HG03558 (cell line): Measurements from ENCODE around the gene UNC45A.
A peak's percentile ranks its signal among the peaks of the same experiment; 100 is the strongest.
"Not testable (repeated sequence)": the region's sequence is repeated elsewhere in the genome, so short reads cannot be mapped to it uniquely, and the experiment has no call there.

Experiments used
- ATAC-seq: cut with Tn5 transposase; IDR thresholded peaks from one replicate; pipeline ENCODE4 v1.9.1; 2021; ENCODE audit warnings: moderate number of reproducible peaks; ENCODE audit not compliant: unreplicated experiment; ENCODE audit errors: extremely low read depth

UNC45A gene

DNA sequence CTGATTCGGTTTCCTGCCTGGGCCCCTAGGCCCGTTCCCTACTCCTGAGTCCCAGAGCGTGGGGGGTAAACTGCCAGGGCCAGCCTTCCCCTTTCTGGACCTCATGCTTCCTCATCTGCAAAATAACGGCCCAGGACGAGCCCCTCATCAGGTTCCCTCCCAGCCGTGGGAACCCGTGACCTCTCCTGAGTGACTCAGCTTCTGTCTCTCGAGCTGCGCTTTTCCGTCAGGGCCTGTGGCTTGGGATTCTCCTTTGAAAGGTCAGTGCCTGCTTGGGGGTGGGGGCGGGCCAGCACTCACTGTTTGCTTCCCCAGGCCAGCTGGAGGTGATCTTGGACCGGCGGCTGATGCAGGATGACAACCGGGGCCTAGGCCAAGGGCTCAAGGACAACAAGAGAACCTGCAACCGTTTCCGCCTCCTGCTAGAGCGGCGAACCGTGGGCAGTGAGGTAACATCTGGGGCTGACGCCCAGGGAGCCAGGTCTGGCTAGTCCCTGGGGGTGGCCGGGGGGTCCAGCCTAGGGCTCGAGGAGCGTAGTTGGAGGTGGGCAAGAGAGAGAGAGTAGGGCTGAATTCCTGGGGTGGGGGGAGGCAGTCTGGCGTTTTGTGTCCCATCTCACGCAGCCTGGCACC is 19.2 kb upstream of the UNC45A start:
- no peak for ATAC-seq

DNA sequence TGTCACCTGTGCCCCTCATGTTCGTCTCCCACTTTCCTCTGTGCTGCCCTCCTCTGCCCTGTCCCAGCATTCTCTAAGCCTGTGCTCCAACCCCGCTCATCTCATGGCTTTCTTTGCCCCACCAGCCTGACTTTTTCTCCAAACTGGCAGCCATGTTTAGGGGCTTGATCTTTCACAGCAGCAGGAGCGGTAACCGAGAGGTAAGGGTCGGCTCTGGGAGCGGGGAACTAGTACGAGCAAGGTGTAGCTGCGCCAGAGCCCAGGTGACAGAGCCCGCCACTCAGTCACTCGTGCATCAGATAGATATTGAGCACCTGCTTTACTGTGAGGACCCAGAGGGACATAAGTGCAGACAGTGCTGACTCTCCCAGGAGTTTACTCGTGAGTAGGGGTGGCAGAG is 18.6 kb upstream of the UNC45A start:
- ATAC-seq, result no peak

DNA sequence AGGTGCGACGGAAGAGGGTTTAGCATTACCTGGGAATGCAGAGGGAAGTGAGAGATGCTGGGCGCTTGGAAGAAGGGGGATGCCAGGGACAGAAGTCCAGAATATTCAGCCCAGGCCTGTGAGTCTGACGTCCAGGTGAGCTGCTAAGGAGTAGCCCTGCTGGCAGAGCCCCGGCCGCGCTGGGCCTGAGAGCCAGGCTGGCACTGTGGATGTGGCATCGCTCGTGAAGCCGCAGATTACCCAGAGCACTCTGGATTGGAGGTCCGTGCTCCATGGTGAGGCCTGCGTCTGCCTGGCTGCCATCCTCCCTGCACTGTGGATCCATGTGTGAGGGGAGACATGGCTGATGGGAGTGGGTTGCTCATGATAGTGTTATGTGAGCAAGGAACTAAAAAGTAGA is 17.5 kb upstream of the UNC45A start:
- ATAC-seq, result no peak

DNA sequence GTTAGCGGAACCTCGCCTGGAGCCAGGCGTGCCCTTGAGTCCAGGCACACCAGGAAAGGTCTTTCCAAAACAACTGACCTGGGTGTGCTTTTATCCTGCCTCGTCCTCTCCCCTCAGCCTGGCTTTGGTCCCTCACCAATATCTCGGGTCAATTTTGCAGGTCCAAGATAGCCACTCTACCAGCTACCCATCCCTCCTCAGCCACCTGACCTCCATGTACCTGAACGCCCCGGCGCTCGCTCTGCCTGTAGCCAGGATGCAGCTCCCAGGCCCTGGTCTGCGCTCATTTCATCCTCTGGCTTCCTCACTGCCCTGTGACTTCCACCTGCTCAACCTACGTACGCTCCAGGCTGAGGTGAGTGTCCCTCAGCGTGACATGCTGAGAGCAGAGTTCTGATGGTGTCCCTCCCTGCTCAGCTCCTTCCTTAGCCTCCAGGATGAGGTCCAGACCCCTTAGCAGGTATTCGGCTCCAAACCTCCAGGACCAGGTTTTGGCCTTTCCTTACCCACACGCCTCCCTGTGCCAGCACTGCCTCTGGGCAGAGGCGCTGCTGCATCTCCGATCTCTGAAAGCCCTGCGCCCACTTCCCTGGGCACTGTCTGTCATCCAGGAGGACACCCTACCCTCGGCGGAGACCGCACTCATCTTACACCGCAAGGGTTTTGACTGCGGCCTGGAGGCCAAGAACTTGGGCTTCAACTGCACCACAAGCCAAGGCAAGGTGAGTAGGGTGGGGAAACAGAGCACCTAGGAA is 16.9 kb upstream of the UNC45A start:
- ATAC-seq, result no peak

DNA sequence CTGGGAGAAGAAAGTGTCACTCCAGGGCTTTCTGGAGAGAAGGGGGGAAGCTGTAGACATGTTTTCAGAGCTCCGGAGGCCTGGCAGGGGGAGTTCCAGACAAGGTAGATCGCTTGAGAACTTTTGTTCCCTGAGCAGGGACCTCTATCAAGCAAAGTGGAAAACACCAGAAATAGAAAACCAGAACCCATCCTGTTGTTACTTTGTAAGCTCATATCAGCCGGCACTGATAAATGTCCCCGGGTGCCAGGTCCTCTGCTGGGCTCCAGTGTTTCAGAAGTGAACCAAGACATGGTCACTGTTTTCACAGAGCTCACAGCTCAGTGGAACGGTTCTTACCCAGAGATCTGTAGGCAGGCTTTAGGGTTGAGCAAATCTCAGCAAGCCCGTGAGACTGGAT is 16.2 kb upstream of the UNC45A start:
- no peak for ATAC-seq

DNA sequence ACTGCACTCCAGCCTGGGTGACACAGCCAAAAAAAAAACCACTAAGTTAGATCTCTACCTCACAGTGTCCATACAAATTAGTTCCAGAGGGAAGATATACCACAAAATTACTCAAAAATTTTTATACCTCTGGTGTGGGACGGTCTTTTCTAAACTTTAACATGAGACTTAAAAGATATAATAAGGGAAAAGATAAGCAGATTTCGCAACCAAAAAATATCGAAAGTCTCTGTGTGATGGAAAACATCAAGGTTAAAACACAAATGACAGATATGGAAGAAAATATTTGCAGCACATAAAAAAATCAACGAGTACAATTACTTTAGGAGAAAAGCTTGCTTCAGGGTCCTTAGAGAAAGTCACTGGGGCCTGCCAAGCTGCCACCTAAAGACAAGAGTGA is 13.2 kb upstream of the UNC45A start:
- ATAC-seq, result no peak

DNA sequence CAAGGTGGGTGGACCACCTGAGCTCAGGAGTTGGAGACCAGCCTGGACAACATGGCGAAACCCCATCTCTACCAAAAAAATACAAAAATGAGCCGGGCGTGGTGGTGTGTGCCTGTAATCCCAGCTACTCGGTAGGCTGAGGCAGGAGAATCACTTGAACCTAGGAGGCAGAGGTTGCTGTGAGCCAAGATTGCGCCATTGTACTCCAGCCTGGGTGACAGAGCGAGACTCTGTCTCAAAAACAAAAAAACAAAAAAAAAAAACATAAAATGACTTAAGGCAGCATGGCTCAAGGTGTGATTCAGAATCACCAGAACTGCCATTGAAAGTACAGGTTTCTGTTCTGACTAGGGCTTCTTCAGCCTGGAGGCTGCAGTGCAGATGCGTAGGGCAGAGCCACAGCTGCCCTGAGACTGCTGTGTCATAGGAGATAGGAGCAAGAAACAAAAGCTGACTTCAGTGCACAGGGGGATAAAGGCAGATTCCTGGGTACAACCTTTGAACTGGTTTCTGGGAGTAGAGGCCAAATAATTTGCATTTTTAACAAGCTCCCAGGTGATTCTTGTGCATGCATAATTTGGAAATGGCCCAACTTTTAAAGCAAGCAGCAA is 12.3 kb upstream of the UNC45A start:
- peak; percentile 88 for ATAC-seq

DNA sequence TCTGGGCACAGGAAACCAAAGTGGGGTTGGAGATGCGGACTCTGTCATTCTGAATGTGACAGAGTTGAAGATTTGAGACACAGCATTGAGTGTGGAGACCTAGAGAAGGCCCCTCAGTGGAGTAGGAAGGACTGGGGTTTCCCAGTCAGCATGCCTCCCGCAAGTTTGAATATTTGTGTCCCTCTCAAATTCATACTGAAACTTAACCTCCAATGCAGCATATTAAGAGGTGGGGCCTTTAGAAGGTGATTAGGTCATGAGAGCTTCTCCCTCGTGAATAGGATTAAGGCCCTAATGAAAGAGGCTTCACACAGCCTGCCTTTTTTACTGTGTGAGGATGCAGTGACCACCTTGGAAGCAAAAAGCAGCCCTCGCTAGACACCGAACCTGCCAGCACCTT is 10.7 kb upstream of the UNC45A start:
- ATAC-seq, result peak; percentile 44

DNA sequence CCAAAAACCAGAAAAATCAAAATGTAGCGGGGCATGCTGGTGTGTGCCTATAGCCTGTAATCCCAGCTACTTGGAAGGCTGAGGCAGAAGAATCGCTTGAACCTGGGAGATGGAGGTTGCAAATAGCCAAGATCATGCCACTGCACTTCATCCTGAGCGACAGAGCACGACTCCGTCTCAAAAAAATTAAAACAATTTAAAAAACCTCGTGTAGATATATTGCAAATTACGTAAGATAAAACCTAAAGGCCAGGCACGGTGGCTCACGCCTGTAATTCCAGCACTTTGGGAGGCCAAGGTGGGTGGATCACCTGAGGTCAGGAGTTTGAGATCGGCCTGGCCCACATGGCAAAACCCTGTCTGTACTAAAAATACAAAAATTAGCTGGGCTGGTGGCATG is 8.3 kb upstream of the UNC45A start:
- ATAC-seq, result not testable (repeated sequence)

DNA sequence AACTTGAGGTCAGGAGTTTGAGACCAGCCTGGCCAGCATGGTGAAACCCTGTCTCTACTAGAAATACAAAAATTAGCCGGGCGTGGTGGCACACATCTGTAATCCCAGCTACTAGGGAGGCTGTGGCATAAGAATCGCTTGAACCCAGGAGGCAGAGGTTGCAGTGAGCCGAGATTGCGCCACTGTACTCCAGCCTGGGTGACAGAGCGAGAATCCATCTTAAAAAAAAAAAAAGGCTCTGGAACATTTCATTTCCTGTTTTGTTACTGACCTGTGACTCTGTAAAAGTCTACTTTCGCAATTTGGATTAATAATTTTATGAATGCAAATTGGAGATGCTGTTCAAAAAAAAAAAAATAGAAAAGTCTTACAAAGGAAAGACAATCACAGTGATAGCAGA is 7.0 kb upstream of the UNC45A start:
- not testable (repeated sequence) for ATAC-seq

DNA sequence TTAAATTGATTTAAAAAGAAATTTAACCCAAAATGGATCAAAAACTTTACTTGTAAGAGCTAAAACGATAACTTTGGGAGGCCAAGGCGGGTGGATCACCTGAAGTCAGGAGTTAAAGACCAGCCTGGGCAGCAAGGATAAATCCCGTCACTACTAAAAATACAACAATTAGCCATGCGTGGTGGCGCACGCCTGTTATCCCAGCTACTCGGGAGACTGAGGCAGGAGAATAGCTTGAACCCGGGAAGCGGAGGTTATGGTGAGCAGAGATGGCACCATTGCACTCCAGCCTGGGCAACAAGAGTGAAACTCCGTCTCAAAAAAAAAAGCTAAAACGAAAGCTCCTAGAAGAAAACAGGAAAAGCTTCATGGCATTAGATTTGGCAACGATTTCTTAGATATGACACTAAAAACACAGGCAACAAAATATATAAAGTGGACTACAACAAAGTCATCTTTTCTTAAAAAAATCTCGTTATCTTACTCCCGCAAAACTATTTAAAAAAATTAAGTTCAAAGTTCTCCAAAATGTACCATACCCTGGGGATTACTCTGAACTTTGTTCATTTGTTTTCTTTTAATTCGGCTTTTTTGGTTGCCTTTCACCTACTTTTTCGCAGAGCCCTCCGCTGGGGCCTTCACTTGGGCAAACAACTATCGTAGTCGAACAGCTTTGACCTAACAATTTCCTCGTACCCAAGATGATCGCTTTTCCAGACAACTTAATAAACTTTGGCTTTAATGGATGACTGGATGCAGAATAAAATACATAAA is 5.7 kb upstream of the UNC45A start:
- ATAC-seq, result no peak

DNA sequence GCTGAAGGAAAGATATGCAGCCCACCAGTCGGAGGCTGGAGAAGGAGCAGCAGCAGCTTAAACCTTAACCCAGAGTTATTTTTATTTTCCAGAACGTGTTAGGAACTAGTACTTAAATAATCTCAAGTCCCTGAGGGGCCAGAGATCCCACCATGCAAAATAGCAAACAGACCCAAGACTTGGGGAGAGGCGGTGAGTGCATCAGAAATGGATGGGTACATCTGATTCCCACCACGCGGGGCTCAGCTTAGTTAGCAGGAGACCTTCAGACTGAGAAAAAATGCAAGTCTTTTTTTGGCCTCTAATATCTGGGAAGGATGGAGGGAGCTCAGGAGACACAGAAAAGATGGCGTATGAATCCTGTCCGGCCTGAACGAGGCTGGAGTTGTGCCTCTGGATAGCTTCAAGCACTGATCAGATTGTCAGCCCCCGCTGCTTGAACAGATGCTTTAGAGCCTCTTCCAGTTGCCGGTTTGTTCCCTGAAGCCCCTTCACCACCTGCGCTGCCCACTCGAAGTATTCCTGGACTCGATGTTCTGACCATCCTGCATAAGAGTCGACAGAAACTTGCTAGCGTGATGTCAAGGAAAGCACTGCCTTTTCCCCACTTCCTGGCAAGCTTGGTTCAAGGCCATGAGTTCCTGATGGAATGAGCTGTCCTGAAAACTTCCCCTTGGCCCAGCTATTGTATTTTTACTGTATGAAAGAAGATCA is 4.1 kb upstream of the UNC45A start:
- ATAC-seq, result no peak

DNA sequence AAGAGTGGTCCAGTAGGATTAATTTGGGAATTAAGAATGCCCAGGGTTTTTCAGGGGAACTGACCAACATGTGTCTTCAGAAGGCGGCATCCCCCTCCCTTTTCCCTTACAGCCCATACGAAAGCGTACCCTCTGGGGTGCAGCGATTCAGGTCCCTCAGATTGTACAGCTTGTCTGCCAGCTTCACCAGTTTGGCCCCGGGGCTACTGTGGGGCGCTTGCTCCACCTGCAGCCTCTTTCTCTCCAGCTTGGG is 3.6 kb upstream of the UNC45A start:
- ATAC-seq, result no peak

DNA sequence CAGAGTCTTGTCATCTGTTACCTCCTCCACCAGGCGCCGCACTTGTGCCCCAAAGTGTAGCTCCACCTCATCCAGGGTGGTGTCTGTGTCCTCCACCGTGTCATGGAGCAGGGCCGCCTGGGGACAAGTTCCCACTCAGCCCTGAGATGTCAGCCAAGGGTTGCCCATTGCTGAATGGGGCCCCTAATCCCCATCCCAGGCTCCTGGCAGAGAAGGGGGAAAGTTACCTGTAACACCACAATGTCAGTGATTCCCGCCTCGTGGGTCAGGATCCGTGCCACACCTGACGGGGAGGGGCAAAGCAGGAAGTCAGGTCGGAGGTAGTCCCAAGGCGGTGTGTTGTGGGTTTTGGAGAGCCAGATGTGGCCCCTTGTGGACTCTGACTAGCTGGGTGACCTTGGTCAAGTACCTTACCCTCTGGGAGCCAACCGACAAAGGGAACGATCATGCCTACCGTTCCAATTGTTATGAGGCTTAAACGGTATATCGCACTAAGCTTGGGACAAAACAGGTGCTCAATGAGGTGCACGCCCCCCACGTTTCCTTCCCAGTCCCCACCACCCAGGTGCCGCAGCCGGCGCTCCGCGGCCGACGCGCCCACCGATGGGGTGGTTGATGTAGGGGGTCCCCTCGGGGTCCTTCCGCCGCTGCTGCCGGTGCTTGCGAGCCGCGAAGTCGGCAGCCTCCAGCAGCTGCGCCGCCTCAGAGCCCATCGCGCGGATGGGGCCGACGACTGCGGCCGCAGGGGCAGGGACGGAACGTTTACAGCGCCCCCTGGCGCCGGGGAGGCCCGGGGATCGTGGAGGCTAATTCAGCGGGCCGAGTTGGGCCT is 3.0 kb upstream of the UNC45A start, which contains the start of gene HDDC3:
HDDC3 (minus strand) TSS at position 722 of the 832 bp plus-strand sequence; CDS start at position 713, 9 bp downstream.
- ATAC-seq, result peak; percentile 36

DNA sequence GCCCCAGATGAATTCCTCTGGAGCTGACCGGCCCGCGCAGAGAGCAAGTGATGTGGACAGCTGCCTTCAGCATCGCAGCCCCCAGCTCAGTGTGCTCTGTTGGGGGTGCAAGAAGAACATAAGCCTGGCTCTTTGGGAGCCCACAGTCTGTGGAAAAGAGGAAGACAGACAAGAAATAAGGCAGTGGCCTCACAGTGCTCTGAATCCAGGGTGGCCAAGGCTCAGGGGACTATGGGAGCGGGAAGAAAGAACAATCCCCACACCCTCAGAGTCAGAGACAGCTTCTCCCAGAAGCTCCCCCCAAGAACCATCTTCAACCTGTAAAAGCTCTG is 2.5 kb upstream of the UNC45A start:
- no peak for ATAC-seq

DNA sequence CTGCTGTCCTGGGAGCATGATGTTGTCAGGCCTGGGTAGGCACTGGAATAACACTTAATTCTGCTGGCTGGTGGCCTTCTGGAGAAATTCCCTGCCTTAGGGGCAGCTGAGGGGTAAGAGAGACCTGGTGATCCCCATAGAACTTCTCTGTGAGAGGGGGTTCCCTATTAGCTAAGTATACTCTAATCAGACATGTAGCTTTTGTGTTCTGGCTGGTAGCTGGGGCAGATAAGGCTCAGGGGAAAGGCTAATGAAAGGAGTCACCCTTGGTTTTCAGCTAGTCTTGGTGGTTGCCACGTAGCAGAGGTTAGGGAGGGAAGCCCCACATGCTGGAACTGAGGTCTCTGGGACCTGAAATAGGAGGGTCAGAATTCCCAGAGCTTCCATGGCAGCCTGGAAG is 1.8 kb upstream of the UNC45A start:
- ATAC-seq, result no peak

DNA sequence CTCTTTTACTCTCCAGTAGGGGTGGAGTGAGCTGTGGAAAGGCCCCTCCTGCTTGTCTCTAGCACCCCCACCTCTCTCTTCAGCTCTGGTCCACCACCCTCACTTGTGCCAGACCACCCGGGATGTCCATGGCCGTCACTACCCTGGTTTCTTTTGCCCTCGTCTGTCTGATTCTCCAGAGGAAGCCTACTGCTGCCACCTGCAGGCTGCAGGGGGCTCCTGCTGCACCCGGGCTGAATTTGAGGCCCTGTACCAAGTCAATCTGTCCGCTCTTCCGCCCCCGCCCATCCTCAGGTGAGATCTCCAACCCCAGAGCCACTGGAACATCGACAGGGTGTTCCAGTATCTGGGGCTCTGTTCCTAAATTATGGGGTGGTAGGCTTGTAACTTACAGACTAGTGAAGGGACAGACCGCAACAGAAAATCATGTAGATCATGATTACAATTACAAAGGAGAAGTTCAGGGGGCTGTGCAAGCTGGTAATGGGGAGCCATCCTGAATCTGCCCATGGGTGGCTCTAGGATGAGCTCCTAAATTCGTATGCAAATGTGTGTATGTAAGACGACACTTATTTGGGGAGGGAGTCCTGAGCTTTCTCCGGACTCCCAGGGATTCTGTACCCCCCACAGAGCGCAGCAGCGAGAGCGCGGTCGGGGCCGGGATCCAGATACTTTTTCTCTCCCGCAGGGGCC is 683 bp upstream of the UNC45A start:
- no peak for ATAC-seq

DNA sequence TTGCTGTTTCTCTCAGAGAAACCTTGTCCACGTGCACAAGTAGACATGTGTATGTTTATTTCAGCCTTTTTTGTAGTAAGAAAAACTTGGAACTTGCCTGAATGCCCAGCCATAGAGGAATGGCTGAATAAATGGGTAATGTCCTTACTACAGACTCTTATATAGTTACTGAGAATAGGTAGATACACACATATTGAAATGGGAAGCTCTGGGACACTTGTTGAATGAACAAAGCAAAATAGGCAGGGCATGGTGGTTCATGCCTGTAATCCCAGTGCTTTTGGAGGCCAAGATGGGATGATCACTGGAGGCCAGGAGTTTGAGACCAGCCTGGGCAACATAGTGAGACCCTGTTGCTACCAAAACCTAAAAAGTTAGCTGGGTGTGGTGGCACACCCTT is 1.7 kb downstream of the UNC45A start:
- ATAC-seq, result no peak

DNA sequence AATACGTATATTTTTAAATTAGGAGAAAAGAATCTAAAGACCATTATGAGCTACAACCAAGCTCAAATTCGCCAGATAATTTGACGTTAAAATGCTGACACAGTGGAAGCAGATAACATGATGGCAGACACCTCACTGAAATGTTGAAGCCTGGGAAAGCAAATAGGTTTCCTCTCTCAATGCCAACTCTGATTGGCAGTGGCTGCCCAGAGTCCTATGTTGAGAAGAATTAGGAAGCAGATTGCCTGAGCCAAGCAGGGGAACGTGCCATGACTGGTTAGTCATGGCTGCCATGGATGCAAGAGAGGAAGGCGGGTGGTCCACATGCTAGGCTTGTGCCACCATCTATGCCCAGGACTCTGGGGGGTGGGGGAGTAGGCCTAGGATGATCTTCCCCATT is 3.2 kb downstream of the UNC45A start:
- ATAC-seq, result no peak
